Raji (cell line): ENCODE measurements around the gene PTPRK.

Experiments used
- POLR2A ChIP-seq: IDR thresholded peaks from 2 replicates; pipeline ENCODE4 v1.6.1; 2011; ENCODE audit warnings: low read depth, low read length, control low read depth; ENCODE audit not compliant: insufficient read depth

Gene PTPRK

DNA sequence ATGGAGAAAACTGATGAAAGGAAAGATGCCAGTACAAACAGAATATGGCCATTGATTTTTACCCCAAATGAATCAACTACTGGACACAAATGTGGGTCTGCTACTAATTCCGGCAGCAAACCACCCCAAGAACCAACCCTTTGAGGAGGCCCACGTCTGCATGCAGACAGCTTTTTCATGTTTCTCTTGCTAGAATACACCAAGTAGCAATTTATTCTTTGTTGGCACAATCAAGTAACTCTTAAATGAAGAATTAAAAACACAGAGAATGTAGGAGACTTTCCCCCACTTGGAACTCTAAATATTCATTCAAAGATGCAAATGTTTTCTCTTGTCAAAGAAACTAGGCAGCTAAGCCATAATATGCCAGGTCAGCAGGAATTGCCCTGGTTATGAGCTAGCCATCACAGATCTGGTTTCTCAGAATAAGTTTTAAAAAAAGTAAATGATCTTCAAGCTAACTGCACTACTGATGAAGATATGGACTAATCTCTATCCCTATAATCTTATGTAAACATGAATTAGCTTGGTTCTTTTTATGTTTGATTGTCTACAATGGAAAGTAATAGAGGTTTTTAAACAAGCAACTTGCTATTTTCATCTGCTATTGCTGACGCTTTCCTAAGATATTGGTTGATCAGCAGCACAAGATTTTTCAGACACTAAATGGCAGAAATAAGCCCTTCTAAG lies 456.4 kb downstream of the PTPRK start:
- no peak for TF ChIP-seq POLR2A

GRCh38 chr6:128062882-128063603 lies 457.4 kb downstream of the PTPRK start:
- TF ChIP-seq POLR2A: no peak

- no peak for TF ChIP-seq POLR2A
These were observed 462.5 kb downstream of the PTPRK start for GRCh38 chr6:128057946-128058345.

- no peak for TF ChIP-seq POLR2A
These were observed 462.9 kb downstream of the PTPRK start for GRCh38 chr6:128057541-128057940.

- no peak for TF ChIP-seq POLR2A
These were observed 467.3 kb downstream of the PTPRK start for GRCh38 chr6:128053109-128053508.

DNA sequence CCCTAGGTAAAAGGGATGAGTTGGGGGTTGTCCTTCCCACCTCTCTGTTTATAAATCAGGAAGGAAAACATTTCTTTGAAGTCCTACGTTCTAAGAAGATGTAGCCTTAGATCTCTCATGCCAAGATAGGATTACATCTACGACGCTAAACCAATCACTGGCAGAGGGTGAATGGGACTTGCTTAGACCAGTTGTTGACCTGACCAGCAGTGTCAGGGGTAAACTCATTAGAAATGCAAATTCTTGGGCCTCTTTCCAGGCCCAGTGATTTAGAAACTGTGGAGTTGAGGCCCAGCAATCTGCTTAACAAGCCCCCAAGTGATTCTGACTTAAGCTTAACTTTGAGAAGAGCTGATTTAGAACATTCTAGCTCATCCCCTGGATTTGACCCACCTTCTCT lies 472.4 kb downstream of the PTPRK start:
- no peak for TF ChIP-seq POLR2A

- no peak for TF ChIP-seq POLR2A
These were observed 474.4 kb downstream of the PTPRK start for GRCh38 chr6:128046033-128046432.

GRCh38 chr6:128039543-128039942 lies 480.9 kb downstream of the PTPRK start:
- TF ChIP-seq POLR2A: no peak

DNA sequence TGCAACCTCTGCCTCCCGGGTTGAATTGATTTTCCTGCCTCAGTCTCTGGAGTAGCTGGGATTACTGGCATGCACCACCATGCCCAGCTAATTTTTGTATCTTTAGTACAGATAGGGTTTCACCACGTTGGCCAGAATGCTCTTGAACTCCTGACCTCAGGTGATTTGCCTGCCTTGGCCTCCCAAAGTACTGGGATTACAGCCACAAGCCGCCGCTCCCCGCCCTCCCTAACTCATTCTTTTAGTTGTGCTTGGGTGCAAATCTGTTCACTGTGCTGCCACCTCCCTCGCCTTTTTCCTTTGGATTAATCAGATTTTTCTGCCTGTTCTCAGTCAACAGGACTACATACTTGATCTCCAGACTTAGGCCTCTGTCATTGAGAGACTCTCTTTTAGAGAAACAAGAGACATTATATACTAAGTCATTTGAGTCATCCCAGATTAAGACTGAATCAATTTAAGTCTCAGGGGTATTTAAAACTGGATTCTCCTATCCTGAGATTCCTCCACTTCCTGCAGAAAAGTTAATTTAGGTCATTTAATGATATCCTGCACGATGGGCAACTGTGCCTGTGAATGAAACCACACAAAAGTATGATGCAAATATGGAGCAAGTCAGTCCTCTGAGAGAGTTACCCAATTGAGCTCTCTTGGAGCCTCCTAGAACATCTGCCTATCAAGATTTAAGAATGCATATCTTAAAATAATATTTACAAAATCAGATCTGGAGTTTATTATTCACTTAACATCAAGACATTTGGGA lies 483.4 kb downstream of the PTPRK start:
- no peak for TF ChIP-seq POLR2A

- TF ChIP-seq POLR2A: no peak
These were observed 487.2 kb downstream of the PTPRK start for GRCh38 chr6:128033156-128033555.

DNA sequence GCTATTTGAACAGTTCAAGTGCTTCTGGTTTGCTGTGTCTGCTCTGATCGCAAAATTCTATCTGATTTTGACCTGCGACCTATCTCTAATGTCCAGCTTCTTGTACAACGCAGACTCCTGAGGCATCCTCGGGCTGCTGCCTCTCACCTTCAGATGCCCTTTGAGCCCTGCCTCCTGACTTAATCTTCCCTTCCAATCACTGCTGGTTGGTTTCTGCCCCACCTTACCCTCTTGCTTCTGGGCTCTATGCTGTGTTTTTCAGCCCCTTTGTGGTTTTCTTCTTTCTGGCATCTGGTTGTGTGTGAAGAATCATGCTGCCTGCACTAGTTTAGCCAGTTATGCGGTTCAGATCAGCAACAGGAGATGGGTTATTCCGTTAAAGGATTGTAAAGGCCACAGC lies 488.4 kb downstream of the PTPRK start:
- no peak for TF ChIP-seq POLR2A

GRCh38 chr6:128029826-128030225 lies 490.6 kb downstream of the PTPRK start:
- no peak for TF ChIP-seq POLR2A

- no peak for TF ChIP-seq POLR2A
These were observed 492.2 kb downstream of the PTPRK start for GRCh38 chr6:128028183-128028582.

GRCh38 chr6:128025478-128025877 lies 494.9 kb downstream of the PTPRK start:
- no peak for TF ChIP-seq POLR2A

- no peak for TF ChIP-seq POLR2A
These were observed 495.4 kb downstream of the PTPRK start for GRCh38 chr6:128024969-128025368.

DNA sequence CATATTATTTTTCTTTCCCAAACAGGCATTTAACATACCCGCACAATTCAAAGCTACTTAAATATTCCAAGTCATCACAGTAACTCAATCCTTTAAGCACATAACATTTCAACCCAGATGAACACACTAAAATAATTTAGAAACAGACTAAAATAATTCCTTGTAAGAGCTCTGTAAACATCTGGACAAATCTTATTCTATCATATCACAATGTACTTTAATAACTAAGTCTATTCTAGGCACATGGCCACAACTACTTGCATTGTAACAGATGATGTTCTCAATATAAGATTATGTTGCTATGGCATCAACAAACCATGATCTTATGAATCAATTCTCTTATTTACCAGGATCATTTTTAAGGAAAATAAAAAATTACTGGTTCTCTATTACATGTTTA lies 496.4 kb downstream of the PTPRK start:
- TF ChIP-seq POLR2A: no peak

DNA sequence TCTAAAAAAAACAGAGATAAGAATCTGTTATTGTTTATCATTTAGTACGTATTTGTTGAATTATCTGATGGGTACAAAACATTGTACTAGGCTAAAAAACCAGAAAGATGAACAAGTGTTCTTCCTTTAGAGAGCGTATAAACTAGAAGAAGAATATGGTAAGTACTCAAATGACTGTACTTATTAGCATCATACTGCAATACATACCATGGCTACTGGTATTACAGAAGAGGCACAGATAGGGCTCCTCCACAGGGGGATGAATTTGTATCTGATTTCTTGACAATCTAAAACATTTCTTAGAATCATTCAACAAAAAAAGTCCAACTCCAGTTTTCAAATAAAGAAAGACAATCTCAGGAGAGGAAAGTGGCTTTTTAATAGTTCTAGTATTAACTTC lies 501.6 kb downstream of the PTPRK start:
- TF ChIP-seq POLR2A: no peak

GRCh38 chr6:128017288-128017687 lies 503.1 kb downstream of the PTPRK start:
- TF ChIP-seq POLR2A: no peak
